Medulla oblongata (tissue), 1 donor: ENCODE measurements around the gene CACNB1.

Experiments
- DNase-seq: peaks from one replicate; pipeline ENCODE4 v3.0.0-alpha.2; 2015; ENCODE audit errors: extremely low spot score

The CACNB1 gene

GRCh38 chr17:39200957-39201510, 3.6 kb upstream of the CACNB1 start:
- no peak for DNase-seq

- DNase-seq: no peak
These were observed 2.8 kb upstream of the CACNB1 start, which contains the start of gene RPL19 for GRCh38 chr17:39200070-39200879. RPL19 (plus strand) TSS chr17:39200283; CDS start chr17:39200345, 62 bp downstream.

- DNase-seq: peak; percentile 98
These were observed 2.3 kb upstream of the CACNB1 start for GRCh38 chr17:39199820-39200069.

- DNase-seq: peak; percentile 37
These were observed 707 bp upstream of the CACNB1 start for GRCh38 chr17:39198186-39198566.

GRCh38 chr17:39196808-39197291, 619 bp downstream of the CACNB1 start:
- DNase-seq: no peak

- DNase-seq: peak; percentile 16
These were observed 1.1 kb downstream of the CACNB1 start for GRCh38 chr17:39196241-39196807.

- peak; percentile 23 for DNase-seq
These were observed 1.8 kb downstream of the CACNB1 start for GRCh38 chr17:39195568-39196160.

GRCh38 chr17:39194985-39195524, 2.4 kb downstream of the CACNB1 start:
- DNase-seq: peak; percentile 55

- peak; percentile 80 for DNase-seq
These were observed 3.1 kb downstream of the CACNB1 start for GRCh38 chr17:39194089-39194984.

GRCh38 chr17:39193346-39193745, 4.1 kb downstream of the CACNB1 start:
- no peak for DNase-seq

- DNase-seq: no peak
These were observed 4.6 kb downstream of the CACNB1 start for GRCh38 chr17:39192901-39193300.

GRCh38 chr17:39191750-39192510, 5.5 kb downstream of the CACNB1 start:
- no peak for DNase-seq

GRCh38 chr17:39187152-39187830, 10.2 kb downstream of the CACNB1 start:
- DNase-seq: no peak

- DNase-seq: no peak
These were observed 10.9 kb downstream of the CACNB1 start for GRCh38 chr17:39186481-39187002.

- no peak for DNase-seq
These were observed 13.7 kb downstream of the CACNB1 start for GRCh38 chr17:39183720-39184119.

GRCh38 chr17:39183045-39183444, 14.4 kb downstream of the CACNB1 start:
- DNase-seq: no peak

GRCh38 chr17:39181303-39181702, 16.2 kb downstream of the CACNB1 start:
- no peak for DNase-seq

- DNase-seq: no peak
These were observed 18.9 kb downstream of the CACNB1 start for GRCh38 chr17:39178536-39178935.

GRCh38 chr17:39177256-39177655, 20.2 kb downstream of the CACNB1 start:
- no peak for DNase-seq

- no peak for DNase-seq
These were observed 21.8 kb downstream of the CACNB1 start for GRCh38 chr17:39175695-39176093.
